Nephron progenitor cell (in vitro differentiated cells): ENCODE measurements around the gene RPS6KB1.
"Not testable (repeated sequence)": the region's sequence is repeated elsewhere in the genome, so short reads cannot be mapped to it uniquely, and the experiment has no call there.

Experiments
- DNase-seq: peaks from one replicate; pipeline ENCODE4 v3.0.0; 2021
- H3K27ac Mint-ChIP-seq: 2 replicates; pipeline ENCODE4 v1.8.0; 2021; ENCODE audit warnings: mild to moderate bottlenecking, moderate library complexity, mixed read lengths
- H3K27me3 Mint-ChIP-seq: 2 replicates; pipeline ENCODE4 v1.8.0; 2021; ENCODE audit warnings: mild to moderate bottlenecking, low read depth, mixed read lengths; ENCODE audit not compliant: poor library complexity
- H3K36me3 Mint-ChIP-seq: 2 replicates; pipeline ENCODE4 v1.8.0; 2021; ENCODE audit warnings: low read depth, mixed read lengths
- H3K4me1 Mint-ChIP-seq: 2 replicates; pipeline ENCODE4 v1.8.0; 2021; ENCODE audit warnings: mixed read lengths
- H3K4me3 Mint-ChIP-seq: 2 replicates; pipeline ENCODE4 v1.8.0; 2021; ENCODE audit warnings: mild to moderate bottlenecking, moderate library complexity, mixed read lengths
- H3K9me3 Mint-ChIP-seq: 2 replicates; pipeline ENCODE4 v1.8.0; 2021; ENCODE audit warnings: mild to moderate bottlenecking, moderate library complexity, mixed read lengths
- TF ChIP-seq, protein P1 (sequence below): fragments of 200-600 bp; sonication (generic); IDR thresholded peaks from 2 replicates; pipeline ENCODE4 v1.5.0; 2021; ENCODE audit warnings: antibody characterized with exemption

The RPS6KB1 gene

DNA sequence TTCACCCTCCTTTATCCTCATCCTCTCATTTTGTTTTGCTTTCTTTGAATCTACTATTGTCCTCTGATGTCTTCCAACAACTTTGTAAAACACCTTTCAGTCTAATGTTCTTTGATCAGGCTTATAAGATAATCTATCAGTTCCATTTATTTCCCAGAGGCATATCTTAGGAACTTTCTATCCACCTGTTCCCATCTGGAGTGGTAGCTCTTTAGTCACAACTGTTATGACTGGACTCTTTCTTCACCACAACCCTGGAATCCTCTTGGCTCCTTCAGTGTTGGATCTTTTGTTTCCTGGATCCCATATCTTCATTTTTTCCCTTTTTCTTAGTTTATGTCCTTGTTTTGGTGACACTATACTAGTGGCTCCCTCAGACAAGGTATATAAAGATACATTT lies 23.5 kb downstream of the RPS6KB1 start:
- Mint-ChIP-seq H3K9me3 (no peaks in the 10 kb centered on the region), H3K36me3 (peaks cover 46% of the 10 kb centered on the region), H3K27me3 (no peaks in the 10 kb centered on the region), H3K4me3 (no peak overlapping the region), H3K4me1 (no peaks in the 10 kb centered on the region), H3K27ac (no peak overlapping the region)
- DNase-seq, result no peak
- TF ChIP-seq, protein P1, sequence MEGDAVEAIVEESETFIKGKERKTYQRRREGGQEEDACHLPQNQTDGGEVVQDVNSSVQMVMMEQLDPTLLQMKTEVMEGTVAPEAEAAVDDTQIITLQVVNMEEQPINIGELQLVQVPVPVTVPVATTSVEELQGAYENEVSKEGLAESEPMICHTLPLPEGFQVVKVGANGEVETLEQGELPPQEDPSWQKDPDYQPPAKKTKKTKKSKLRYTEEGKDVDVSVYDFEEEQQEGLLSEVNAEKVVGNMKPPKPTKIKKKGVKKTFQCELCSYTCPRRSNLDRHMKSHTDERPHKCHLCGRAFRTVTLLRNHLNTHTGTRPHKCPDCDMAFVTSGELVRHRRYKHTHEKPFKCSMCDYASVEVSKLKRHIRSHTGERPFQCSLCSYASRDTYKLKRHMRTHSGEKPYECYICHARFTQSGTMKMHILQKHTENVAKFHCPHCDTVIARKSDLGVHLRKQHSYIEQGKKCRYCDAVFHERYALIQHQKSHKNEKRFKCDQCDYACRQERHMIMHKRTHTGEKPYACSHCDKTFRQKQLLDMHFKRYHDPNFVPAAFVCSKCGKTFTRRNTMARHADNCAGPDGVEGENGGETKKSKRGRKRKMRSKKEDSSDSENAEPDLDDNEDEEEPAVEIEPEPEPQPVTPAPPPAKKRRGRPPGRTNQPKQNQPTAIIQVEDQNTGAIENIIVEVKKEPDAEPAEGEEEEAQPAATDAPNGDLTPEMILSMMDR, result no peak

DNA sequence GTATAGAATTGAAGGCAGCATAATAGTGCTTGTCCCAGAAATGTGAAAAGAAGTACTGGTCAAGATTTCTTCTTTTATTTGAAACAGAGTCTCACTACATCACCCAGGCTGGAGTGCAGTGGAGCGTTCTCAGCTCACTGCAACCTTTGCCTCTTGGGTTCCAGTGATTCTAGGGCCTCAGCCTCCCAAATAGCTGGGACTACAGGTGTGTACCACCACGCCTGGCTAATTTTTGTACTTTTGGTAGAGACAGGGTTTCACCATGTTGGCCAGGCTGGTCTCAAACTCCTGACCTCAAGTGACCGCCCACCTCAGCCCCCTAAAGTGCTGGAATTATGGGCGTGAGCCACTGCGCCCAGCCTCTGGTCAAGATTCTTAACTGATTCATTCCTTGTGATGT lies 27.7 kb downstream of the RPS6KB1 start:
- H3K4me1 Mint-ChIP-seq, H3K27ac Mint-ChIP-seq, H3K27me3 Mint-ChIP-seq, DNase-seq, H3K4me3 Mint-ChIP-seq, H3K9me3 Mint-ChIP-seq: not testable (repeated sequence)
- H3K36me3 Mint-ChIP-seq, result peaks cover 52% of the 10 kb centered on the region

DNA sequence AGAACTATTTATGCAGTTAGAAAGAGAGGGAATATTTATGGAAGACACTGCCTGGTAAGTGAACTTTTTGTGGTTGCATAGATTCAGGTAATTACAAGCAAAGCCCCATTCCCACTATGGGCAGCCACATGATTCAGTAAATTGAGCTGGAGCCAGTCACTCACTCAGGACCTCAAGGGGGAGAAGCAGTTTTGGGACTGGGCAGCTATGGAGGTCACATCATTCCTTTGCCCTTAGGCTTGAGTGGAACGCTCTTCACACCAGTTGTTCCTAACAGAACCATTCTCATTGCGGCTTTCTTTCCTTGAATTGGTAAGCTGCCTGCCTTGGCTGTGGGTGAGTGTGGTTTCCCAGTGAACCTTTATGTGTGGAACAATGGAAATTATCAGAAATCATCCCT lies 37.2 kb downstream of the RPS6KB1 start:
- peak overlapping the region; percentile 32 for H3K27ac Mint-ChIP-seq
- H3K9me3 Mint-ChIP-seq, DNase-seq, H3K4me1 Mint-ChIP-seq, H3K4me3 Mint-ChIP-seq, H3K27me3 Mint-ChIP-seq: not testable (repeated sequence)
- peaks cover 49% of the 10 kb centered on the region for H3K36me3 Mint-ChIP-seq

DNA sequence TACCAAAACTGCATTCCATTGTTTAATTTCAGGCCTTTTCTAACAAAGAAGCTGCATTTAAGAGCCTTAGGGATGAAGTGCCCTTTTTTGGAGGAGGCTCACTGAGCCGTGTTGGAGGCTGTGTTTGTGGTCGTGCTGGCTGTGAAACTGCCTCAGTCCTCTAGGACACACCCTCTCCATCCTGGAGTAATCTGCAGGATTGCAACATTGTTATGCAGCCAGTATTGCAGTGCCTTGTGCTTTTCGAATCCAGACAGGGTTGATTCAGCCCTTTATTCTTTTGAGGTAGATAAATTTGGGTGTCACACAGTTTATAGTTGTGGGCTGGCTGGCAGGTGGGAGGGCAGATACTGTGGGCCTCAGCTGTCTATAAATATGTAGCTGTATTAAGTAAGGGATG lies 37.8 kb downstream of the RPS6KB1 start:
- not testable (repeated sequence) for H3K27me3 Mint-ChIP-seq, H3K4me3 Mint-ChIP-seq, DNase-seq, H3K27ac Mint-ChIP-seq, H3K4me1 Mint-ChIP-seq, H3K9me3 Mint-ChIP-seq
- H3K36me3 Mint-ChIP-seq, result peaks cover 53% of the 10 kb centered on the region

DNA sequence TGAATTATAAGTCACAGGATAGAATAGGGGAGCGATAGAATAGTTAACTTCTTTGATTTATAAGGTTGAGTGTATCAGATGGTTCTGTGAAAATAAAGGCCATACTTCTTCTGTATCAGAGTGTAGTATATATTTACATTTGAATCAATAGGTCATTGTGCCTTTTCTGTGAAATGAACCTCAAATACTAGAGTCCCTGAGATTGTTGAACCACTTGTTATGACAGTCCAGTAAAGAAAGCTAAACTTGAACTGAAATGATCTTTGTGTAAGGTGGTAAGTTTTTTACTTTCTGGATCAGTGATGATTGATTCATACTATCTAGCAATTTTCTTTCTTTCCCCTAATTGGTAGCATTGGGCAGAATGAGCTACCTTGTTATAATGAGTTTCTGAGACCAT lies 40.4 kb downstream of the RPS6KB1 start:
- not testable (repeated sequence) for H3K27me3 Mint-ChIP-seq, H3K4me3 Mint-ChIP-seq, DNase-seq, H3K27ac Mint-ChIP-seq, H3K4me1 Mint-ChIP-seq, H3K9me3 Mint-ChIP-seq
- H3K36me3 Mint-ChIP-seq, result peaks cover 54% of the 10 kb centered on the region

DNA sequence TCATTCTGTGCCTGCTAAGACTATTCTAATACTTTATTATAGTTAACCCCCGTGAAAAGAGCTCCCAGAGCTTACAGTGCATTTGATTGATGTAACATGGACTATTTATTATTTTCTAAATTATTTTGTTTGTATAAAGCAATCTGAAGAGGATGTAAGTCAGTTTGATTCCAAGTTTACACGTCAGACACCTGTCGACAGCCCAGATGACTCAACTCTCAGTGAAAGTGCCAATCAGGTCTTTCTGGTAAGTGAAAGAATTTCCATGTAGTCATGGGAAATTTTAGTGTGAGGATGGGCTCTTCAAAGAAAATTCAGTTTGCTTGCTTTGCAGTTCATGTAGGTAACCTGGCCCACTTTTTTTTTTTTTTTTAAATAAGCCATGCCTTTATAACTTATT lies 47.8 kb downstream of the RPS6KB1 start:
- H3K27me3 Mint-ChIP-seq, H3K4me3 Mint-ChIP-seq, DNase-seq, H3K27ac Mint-ChIP-seq, H3K9me3 Mint-ChIP-seq, H3K4me1 Mint-ChIP-seq: not testable (repeated sequence)
- peaks cover 46% of the 10 kb centered on the region for H3K36me3 Mint-ChIP-seq

DNA sequence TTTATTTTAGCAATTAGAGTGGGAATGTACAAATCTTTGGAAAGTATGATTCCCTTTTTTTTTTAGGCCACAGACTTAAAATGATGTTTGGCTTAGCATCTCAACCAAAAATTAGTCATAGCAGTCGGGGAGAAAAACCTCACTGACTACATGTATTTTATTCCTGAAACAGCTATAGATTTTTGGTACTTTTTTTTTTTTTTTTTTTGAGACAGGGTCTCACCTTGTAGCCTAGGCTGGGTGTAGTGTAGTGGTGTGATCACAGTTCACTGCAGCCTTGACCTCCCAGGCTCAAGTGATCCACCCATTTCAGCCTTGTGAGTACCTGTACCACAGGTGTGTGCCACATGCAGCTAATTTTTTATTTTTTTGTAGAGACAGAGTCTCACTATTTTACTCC lies 48.2 kb downstream of the RPS6KB1 start:
- Mint-ChIP-seq H3K9me3 (no peaks in the 10 kb centered on the region), H3K4me3 (no peak overlapping the region)

DNA sequence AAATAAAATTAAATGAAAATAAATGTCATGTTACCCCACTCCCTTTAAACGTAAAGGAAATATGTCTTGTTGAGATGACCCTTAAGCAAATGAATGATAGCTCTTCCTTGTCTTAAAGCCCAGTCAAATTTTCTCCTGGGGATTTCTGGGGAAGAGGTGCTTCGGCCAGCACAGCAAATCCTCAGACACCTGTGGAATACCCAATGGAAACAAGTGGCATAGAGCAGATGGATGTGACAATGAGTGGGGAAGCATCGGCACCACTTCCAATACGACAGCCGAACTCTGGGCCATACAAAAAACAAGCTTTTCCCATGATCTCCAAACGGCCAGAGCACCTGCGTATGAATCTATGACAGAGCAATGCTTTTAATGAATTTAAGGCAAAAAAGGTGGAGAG lies 53.5 kb downstream of the RPS6KB1 start:
- H3K27me3 Mint-ChIP-seq, H3K4me1 Mint-ChIP-seq, H3K27ac Mint-ChIP-seq, H3K9me3 Mint-ChIP-seq, H3K4me3 Mint-ChIP-seq, DNase-seq: not testable (repeated sequence)
- H3K36me3 Mint-ChIP-seq, result peaks cover 27% of the 10 kb centered on the region

More for the DNA sequence above, 48.2 kb downstream of the RPS6KB1 start:
- peaks cover 45% of the 10 kb centered on the region for H3K36me3 Mint-ChIP-seq
- H3K27me3 Mint-ChIP-seq, result no peaks in the 10 kb centered on the region
- DNase-seq, result no peak
- H3K4me1 Mint-ChIP-seq, result no peaks in the 10 kb centered on the region
- TF ChIP-seq, protein P1, result no peak
- no peak overlapping the region for H3K27ac Mint-ChIP-seq

DNA sequence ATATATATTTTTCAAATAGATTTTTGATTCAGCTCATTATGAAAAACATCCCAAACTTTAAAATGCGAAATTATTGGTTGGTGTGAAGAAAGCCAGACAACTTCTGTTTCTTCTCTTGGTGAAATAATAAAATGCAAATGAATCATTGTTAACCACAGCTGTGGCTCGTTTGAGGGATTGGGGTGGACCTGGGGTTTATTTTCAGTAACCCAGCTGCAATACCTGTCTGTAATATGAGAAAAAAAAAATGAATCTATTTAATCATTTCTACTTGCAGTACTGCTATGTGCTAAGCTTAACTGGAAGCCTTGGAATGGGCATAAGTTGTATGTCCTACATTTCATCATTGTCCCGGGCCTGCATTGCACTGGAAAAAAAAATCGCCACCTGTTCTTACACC lies 54.4 kb downstream of the RPS6KB1 start:
- not testable (repeated sequence) for DNase-seq, H3K9me3 Mint-ChIP-seq, H3K4me1 Mint-ChIP-seq, H3K27me3 Mint-ChIP-seq, H3K4me3 Mint-ChIP-seq
- Mint-ChIP-seq H3K27ac (peak overlapping the region; percentile 82), H3K36me3 (peaks cover 27% of the 10 kb centered on the region)

DNA sequence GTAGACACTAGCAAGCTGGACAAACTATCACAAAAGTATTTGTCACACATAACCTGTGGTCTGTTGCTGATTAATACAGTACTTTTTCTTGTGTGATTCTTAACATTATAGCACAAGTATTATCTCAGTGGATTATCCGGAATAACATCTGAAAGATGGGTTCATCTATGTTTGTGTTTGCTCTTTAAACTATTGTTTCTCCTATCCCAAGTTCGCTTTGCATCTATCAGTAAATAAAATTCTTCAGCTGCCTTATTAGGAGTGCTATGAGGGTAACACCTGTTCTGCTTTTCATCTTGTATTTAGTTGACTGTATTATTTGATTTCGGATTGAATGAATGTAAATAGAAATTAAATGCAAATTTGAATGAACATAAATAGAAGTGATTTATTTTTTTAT lies 57.1 kb downstream of the RPS6KB1 start:
- Mint-ChIP-seq H3K4me3 (no peak overlapping the region), H3K4me1 (no peaks in the 10 kb centered on the region), H3K36me3 (peaks cover 42% of the 10 kb centered on the region), H3K27ac (no peak overlapping the region), H3K9me3 (no peaks in the 10 kb centered on the region), H3K27me3 (no peaks in the 10 kb centered on the region)
- TF ChIP-seq, protein P1, result no peak
- DNase-seq, result no peak
